ENCODE measurements around the gene SYNE4.
"Not testable (repeated sequence)": the region's sequence is repeated elsewhere in the genome, so short reads cannot be mapped to it uniquely, and the experiment has no call there.

DNA sequence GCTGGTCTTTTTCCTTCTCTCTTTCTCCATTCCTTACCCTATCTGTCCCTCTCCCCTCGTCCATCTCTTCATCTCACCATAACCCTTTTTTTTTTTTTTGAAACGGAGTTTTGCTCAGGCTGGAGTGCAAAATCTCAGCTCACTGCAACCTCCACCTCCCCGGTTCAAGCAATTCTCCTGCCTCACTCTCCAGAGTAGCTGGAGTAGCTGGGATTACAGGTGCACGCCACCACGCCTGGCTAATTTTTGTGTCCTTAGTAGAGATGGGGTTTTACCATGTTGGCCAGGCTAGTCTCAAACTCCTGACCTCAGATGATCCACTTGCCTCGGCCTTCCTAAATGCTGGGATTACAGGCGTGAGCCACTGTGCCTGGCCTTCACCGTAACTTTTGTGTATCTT, 51.2 kb downstream of the SYNE4 start:
- TF ChIP-seq CTCF (IDR thresholded peaks at IDR 0.05; ENCODE audit: insufficient read depth, low read depth, low read length); EZH2 (IDR thresholded peaks at IDR 0.05; ENCODE audit: insufficient read depth, low read length): not testable (repeated sequence)

All from astrocyte (in vitro differentiated cells and primary cell).